LNCaP clone FGC (cell line): Measurements from ENCODE around the gene MYL6B.

ENCODE experiments used
- DNase-seq: peaks from one replicate; pipeline ENCODE4 v3.0.0-alpha.2; 2011; ENCODE audit warnings: low read depth
- H3K4me3 ChIP-seq: 2 replicates; pipeline ENCODE4 v1.5.1; 2011; ENCODE audit warnings: mild to moderate bottlenecking, low read depth, low read length, control low read depth
- TF ChIP-seq, protein P1 (sequence below): IDR thresholded peaks from 2 replicates; pipeline ENCODE4 v1.5.1; 2012; ENCODE audit warnings: mild to moderate bottlenecking; ENCODE audit not compliant: control insufficient read depth, insufficient read depth; ENCODE audit errors: extremely low read depth

Gene MYL6B

DNA sequence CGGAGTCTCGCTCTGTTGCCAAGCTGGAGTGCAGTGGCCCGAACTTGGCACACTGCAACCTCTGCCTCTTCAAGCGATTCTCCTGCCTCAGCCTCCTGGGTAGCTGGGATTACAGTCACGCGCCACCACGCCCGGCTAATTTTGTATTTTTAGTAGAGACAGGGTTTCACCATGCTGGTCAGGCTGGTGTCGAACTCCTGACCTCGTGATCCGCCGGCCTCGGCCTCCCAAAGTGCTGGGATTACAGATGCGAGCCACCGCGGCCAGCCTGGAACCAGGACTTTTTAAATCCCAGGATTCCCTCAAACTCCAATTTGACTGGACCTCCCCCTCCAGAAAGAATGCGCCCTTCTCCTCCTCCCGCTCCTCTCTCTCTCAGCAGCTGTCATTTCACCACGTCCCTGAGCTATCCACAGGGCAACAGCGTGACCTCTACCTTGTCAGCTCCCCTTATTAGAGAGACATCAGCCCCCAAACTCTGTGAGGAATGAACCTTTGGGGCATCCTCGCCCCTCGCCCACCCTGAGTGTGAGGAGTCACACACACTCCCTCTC lies 22.4 kb upstream of the MYL6B start:
- H3K4me3 ChIP-seq, result no peak overlapping the region
- no peak for DNase-seq
- TF ChIP-seq, protein P1, sequence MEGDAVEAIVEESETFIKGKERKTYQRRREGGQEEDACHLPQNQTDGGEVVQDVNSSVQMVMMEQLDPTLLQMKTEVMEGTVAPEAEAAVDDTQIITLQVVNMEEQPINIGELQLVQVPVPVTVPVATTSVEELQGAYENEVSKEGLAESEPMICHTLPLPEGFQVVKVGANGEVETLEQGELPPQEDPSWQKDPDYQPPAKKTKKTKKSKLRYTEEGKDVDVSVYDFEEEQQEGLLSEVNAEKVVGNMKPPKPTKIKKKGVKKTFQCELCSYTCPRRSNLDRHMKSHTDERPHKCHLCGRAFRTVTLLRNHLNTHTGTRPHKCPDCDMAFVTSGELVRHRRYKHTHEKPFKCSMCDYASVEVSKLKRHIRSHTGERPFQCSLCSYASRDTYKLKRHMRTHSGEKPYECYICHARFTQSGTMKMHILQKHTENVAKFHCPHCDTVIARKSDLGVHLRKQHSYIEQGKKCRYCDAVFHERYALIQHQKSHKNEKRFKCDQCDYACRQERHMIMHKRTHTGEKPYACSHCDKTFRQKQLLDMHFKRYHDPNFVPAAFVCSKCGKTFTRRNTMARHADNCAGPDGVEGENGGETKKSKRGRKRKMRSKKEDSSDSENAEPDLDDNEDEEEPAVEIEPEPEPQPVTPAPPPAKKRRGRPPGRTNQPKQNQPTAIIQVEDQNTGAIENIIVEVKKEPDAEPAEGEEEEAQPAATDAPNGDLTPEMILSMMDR, result no peak

DNA sequence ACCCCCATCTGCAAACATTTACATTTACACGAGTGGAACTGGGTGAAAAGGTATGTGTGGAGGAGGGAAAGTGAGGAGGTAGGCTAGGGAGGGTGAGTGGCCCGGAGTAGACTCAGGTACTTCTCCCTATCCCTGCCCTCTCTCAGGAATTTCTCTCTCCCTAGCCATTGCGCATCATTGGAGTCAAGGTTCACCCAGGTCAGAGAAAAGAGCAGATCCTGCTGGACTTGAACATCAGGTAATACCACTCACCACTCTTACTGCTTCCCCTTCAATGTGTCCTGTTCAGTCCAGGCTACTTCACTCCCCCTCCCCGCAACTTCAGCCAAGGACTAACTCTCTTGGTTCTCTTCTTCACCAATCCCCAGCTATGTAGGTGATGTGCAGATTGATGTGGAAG lies 21.5 kb upstream of the MYL6B start:
- H3K4me3 ChIP-seq, result no peak overlapping the region
- DNase-seq, result no peak
- TF ChIP-seq, protein P1, result no peak

DNA sequence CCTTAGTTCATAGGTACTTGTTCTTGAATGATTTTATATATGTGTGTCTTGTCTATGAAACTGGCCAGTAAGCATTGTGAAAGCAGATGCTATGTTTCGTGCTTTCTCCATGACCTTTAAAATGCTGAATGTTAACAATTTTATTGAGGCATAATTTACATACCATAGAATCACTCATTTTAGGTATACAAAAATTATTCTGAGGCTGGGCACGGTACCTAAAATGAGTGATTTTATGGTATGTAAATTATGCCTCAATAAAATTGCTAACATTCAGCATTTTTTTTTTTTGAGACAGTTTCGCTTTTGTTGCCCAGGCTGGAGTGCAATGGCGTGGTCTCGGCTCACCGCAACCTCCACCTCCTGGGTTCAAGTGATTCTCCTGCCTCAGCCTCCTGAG lies 17.5 kb upstream of the MYL6B start:
- TF ChIP-seq, protein P1, result no peak
- no peak overlapping the region for H3K4me3 ChIP-seq
- no peak for DNase-seq

DNA sequence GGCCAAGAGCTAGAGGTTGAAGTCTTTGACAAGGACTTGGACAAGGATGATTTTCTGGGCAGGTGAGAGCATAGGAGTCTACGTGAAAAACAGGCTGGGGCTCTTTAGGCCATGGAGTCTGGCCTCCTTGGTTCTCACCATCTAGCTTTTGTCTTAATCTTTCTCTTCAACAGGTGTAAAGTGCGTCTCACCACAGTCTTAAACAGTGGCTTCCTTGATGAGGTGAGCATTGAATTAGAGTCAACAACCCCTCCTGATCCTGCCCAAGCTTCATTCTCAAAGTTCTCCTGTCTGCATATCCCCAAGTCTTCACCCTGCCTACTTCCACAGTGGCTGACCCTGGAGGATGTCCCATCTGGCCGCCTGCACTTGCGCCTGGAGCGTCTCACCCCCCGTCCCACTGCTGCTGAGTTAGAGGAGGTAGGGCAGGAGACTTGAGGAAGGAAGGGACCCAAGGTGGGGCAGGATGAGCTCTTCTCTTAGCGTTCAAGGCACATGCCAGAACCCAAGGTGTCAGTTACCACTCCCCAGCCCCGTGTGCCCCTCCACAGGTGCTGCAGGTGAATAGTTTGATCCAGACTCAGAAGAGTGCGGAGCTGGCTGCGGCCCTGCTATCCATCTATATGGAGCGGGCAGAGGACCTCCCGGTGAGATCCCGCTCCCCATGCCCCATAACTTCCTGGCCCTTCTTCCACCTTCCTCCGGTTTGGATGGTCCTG lies 14.4 kb upstream of the MYL6B start:
- no peak for DNase-seq
- no peak overlapping the region for H3K4me3 ChIP-seq
- TF ChIP-seq, protein P1, result no peak

DNA sequence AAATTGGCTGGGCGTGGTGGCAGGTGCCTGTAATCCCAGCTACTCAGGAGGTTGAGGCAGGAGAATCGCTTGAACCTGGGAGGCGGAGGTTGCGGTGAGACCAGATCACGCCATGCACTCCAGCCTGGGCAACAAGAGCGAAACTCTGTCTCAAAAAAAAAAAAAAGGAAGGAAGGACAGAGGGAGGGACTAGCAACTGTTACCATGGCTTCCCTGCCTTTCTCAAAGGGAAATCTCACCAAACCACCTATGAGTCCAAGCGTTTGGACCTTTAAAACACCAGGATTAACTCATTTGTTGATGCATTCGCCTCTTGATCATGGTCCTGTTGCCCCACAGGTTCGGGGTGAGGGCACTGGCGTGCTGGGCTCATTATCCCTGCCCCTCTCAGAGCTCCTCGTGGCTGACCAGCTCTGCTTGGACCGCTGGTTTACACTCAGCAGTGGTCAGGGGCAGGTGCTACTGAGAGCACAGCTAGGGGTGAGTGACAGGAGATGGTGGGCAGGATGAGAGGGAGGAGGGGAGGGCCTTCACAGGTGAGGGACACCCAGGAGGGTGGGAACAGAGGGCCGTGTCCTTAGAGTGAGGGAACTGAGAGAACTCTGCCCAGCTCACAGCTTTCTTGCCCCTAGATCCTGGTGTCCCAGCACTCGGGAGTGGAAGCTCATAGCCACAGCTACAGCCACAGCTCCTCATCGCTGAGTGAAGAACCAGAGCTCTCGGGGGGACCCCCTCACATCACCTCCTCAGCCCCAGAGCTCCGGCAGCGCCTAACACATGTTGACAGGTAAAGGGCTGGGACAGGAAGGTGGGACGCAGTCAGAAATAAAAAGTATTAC lies 10.2 kb upstream of the MYL6B start:
- no peak overlapping the region for H3K4me3 ChIP-seq
- TF ChIP-seq, protein P1, result no peak
- no peak for DNase-seq

DNA sequence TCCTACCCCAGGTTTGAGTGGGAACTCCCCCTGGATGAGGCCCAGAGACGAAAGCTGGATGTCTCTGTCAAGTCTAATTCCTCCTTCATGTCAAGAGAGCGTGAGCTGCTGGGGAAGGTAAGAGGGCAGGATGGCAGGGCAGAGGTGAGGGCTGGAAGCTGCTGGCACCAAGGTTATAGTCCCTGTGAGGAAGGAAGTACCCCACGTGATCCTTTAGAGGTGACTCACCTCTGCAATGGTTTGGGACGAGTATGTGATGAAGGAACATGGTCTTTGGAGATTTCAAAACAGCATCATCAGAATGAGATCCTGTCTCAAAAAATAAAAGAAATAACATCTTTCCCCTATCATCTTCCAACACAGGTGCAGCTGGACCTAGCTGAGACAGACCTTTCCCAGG lies 9.2 kb upstream of the MYL6B start:
- H3K4me3 ChIP-seq, result no peak overlapping the region
- no peak for DNase-seq
- TF ChIP-seq, protein P1, result no peak
